AG09309 (cell line): Measurements from ENCODE around the gene RESP18.

ENCODE experiments used
- DNase-seq: peaks from one replicate; pipeline ENCODE4 v3.0.0-alpha.2; 2010; ENCODE audit warnings: low read depth
- H3K4me3 ChIP-seq: 2 replicates; pipeline ENCODE4 v1.5.1; 2011; ENCODE audit warnings: mild to moderate bottlenecking, low read depth, low read length, moderate library complexity; ENCODE audit not compliant: control insufficient read depth
- CTCF ChIP-seq: IDR thresholded peaks from 2 replicates; pipeline ENCODE4 v1.5.1; 2011; ENCODE audit warnings: mild to moderate bottlenecking, low read depth, low read length, inconsistent platforms; ENCODE audit not compliant: insufficient read depth, control insufficient read depth; ENCODE audit errors: missing control alignments

RESP18 gene

GRCh38 chr2:219332542-219332941 lies at the start of gene RESP18:
Gene RESP18, minus strand, starts transcription at chr2:219332744.
- H3K4me3 ChIP-seq = no peak within 1 kb of the TSS
- no peak for DNase-seq
- TF ChIP-seq CTCF = no peak

- no peak for TF ChIP-seq CTCF
- no peak for DNase-seq
Observed at GRCh38 chr2:219381448-219381847, 48.9 kb upstream of the RESP18 start.

GRCh38 chr2:219380926-219381325 lies 48.4 kb upstream of the RESP18 start:
- H3K4me3 ChIP-seq = no peak overlapping the region
- no peak for DNase-seq
- no peak for TF ChIP-seq CTCF

More at GRCh38 chr2:219381448-219381847, 48.9 kb upstream of the RESP18 start:
- no peak overlapping the region for H3K4me3 ChIP-seq

GRCh38 chr2:219378163-219378851 lies 45.8 kb upstream of the RESP18 start:
- H3K4me3 ChIP-seq = no peak overlapping the region
- no peak for TF ChIP-seq CTCF
- no peak for DNase-seq

GRCh38 chr2:219369447-219369861 lies 36.9 kb upstream of the RESP18 start:
- DNase-seq = peak; percentile 64
- H3K4me3 ChIP-seq = no peak overlapping the region
- no peak for TF ChIP-seq CTCF

GRCh38 chr2:219368690-219369191 lies 36.2 kb upstream of the RESP18 start:
- no peak for TF ChIP-seq CTCF
- H3K4me3 ChIP-seq = peak overlapping the region; percentile 27; the same call in 1 of the 2 replicates
- DNase-seq = peak; percentile 74

- H3K4me3 ChIP-seq = no peak overlapping the region
- no peak for TF ChIP-seq CTCF
- peak; percentile 92 for DNase-seq
Observed at GRCh38 chr2:219362524-219363164, 30.1 kb upstream of the RESP18 start.
